Lower leg skin (tissue), 4 donors: ENCODE measurements around the gene SEPTIN2. TPM values are rescaled to one million over a fixed set of nuclear protein-coding genes. Genes with fewer than 3 reads are reported as not detected.
"Not testable (repeated sequence)": the region's sequence is repeated elsewhere in the genome, so short reads cannot be mapped to it uniquely, and the experiment has no call there.

Source experiments
- DNase-seq, 2 donors: peaks; one replicate each; pipeline ENCODE4 v3.0.0-alpha.2; 2019; ENCODE audit warnings: low spot score in 2 of 2
- H3K4me3 ChIP-seq: fragments of 200-600 bp; sonication (generic); 2 replicates; pipeline ENCODE4 v1.5.1; 2017; ENCODE audit warnings: mild to moderate bottlenecking, low read depth; ENCODE audit not compliant: poor library complexity, severe bottlenecking
- POLR2A ChIP-seq, 2 donors: fragments of 450-650 bp; IDR thresholded peaks; one replicate each; pipeline ENCODE4 v1.6.1; 2016 to 2017; ENCODE audit warnings: antibody characterized with exemption in 2 of 2, mild to moderate bottlenecking in 1 of 2, moderate library complexity in 1 of 2
- WGBS, 2 donors: methylation state at CpG; one replicate each; pipeline ENCODE4 v1.1.5; 2018; 5-methylcytosine and 5-hydroxymethylcytosine counted together
- intact Hi-C: fragments of 100-400 bp; cut with DNase I; formaldehyde crosslinking; loops from one replicate; pipeline ENCODE4 v1.15.0; 2023; ENCODE audit warnings: low total_unique reads
- total RNA-seq, 4 donors: library from RNA; depleted of rRNA; stranded (reverse); fragments of >200 nt; gene quantifications; one replicate each; pipeline ENCODE4 v1.1.0, GENCODE V29; 2016
- TF ChIP-seq, protein P1 (sequence below), 3 donors: fragments of 450-650 bp; IDR thresholded peaks; one replicate each; pipeline ENCODE4 v1.5.1; 2016; ENCODE audit warnings: antibody characterized with exemption in 3 of 3, mild to moderate bottlenecking in 3 of 3, moderate library complexity in 2 of 3

Gene SEPTIN2
- total RNA-seq, 4 donors from 2014 or later: 97.3 to 164 (median 124) TPM

DNA sequence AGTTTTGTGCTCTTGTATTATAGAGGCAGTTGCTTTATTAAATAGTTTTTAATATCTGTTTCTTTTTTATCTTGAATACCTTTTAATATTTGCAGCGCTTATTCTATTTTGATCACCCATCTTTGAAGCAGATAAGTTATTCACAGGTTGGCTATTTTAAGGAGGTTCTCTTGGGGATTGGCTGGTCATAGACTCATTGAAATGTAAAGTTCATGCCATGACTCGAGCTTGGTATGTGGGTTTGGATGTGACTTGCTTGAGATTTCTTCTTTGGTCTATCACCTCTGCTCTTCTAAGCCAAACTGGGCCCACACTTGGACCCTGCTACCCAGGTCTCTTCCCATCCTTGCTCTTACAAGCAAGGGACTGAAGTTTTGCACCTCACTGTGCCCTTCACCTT lies 74.0 kb downstream of the SEPTIN2 start:
- TF ChIP-seq, protein P1, sequence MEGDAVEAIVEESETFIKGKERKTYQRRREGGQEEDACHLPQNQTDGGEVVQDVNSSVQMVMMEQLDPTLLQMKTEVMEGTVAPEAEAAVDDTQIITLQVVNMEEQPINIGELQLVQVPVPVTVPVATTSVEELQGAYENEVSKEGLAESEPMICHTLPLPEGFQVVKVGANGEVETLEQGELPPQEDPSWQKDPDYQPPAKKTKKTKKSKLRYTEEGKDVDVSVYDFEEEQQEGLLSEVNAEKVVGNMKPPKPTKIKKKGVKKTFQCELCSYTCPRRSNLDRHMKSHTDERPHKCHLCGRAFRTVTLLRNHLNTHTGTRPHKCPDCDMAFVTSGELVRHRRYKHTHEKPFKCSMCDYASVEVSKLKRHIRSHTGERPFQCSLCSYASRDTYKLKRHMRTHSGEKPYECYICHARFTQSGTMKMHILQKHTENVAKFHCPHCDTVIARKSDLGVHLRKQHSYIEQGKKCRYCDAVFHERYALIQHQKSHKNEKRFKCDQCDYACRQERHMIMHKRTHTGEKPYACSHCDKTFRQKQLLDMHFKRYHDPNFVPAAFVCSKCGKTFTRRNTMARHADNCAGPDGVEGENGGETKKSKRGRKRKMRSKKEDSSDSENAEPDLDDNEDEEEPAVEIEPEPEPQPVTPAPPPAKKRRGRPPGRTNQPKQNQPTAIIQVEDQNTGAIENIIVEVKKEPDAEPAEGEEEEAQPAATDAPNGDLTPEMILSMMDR (IDR thresholded peaks at IDR 0.05): no peak
- no peak for TF ChIP-seq POLR2A (IDR thresholded peaks at IDR 0.05)
- 53 to 58% methylated on average over 2 of the region's 2 CpGs for WGBS, 2 donors
- no peak overlapping the region for H3K4me3 ChIP-seq
- intact Hi-C loops: loop anchor here (5.0 kb wide), 1 partner anchor 307 kb away; no protein-coding TSS in a partner anchor
- DNase-seq: no peak

DNA sequence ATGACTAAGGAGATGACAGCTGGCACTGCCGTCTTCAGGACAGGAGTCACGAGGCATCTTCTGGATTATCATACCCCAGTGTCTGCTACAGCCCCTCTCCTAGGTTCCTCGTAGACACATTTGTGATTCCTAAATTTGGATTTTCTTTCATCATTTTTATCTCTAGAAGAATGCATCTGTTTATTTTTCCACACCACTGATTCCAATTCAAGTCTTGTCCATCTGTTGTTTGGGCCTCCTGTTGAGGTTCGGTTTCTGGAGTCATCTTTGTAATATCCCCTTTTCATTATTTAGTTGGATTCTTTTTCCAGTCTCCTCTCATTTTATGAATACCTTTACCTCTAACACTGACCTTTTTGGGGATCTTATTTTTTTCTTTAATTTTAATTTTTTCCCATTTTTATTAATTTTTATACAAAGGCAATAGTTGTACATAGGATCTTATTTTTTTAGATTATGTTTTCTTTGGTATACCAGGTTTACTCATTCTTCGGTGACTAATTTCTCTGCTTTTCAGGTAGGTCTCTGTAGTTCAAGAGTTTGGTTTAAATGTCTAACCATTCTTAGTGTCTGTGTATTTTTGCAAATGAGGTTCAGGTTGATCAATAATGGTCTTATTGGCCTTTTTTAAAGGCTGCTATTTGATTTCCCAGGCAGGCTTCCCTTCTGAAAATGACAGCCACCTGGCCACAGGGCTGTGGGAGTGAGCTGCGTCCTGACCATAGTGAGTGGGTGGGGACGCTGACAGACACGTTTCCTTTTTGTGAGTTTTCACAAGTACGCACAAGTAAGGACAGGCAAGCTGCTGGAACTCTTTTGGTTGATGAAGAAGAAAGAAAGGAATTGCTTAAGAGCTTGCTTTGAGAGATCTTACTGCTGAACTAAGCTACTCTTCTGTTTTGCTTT lies 74.8 kb downstream of the SEPTIN2 start:
- TF ChIP-seq, protein P1 (IDR thresholded peaks at IDR 0.05): no peak
- no peak for TF ChIP-seq POLR2A (IDR thresholded peaks at IDR 0.05)
- 64 to 75% methylated on average over 9 of the region's 9 CpGs for WGBS, 2 donors
- no peak for DNase-seq
- intact Hi-C loops: loop anchor here (5.0 kb wide), 1 partner anchor 308 kb away; no protein-coding TSS in a partner anchor
- no peak overlapping the region for H3K4me3 ChIP-seq

DNA sequence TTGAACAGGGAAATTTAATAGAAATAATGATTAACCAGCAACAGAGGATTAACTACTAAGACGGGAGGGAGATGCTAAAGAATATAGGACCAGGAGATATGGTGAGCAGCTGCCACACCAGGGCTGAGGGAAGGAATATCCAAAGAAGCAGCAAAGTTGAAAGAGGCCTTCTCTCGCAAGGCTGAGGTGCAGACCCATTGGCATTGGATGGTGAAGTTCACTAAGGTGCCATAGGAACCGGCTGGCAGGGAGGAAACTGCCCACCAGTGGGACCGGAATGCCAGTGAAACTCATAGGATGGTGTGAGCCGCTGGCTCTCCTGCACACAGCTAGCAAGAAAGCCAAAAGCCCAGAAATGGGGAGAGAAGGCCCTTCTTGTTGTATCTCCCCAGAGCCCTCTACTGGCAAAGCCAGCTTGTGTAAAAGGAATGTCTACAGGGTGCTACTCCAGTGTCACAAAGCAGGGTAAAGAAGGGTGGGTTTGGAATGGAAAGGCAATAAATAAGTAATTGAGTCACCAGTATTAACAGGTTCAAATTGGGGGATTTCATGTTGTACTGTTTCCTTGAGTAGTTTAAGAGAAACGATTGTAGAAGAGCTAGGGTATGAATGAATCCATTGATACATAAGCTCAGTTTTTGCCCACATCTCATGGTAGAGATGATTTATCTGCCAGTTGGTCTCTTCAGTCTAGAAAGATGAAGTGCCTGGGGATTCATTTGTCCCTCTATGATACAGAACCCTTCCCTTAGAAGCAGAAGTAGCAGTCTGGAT lies 76.4 kb downstream of the SEPTIN2 start:
- no peak overlapping the region for H3K4me3 ChIP-seq
- TF ChIP-seq, protein P1 (IDR thresholded peaks at IDR 0.05): no peak
- no peak for TF ChIP-seq POLR2A (IDR thresholded peaks at IDR 0.05)
- peak in 1 of 2 donors; percentile 77 for DNase-seq
- 78 to 82% methylated on average over 6 of the region's 6 CpGs for WGBS, 2 donors
- intact Hi-C loops: loop anchor here (5.0 kb wide), 1 partner anchor 310 kb away; no protein-coding TSS in a partner anchor

GRCh38 chr2:241392753-241393152 lies 77.0 kb downstream of the SEPTIN2 start:
- intact Hi-C loops: loop anchor here (5.0 kb wide), 1 partner anchor 310 kb away; no protein-coding TSS in a partner anchor
- not testable (repeated sequence) for H3K4me3 ChIP-seq, DNase-seq
- WGBS, 2 donors: 87 to 93% methylated on average over 4 of the region's 4 CpGs

GRCh38 chr2:241393524-241394196 lies 77.9 kb downstream of the SEPTIN2 start:
- intact Hi-C loops: loop anchor here (5.0 kb wide), 1 partner anchor 311 kb away; no protein-coding TSS in a partner anchor

DNA sequence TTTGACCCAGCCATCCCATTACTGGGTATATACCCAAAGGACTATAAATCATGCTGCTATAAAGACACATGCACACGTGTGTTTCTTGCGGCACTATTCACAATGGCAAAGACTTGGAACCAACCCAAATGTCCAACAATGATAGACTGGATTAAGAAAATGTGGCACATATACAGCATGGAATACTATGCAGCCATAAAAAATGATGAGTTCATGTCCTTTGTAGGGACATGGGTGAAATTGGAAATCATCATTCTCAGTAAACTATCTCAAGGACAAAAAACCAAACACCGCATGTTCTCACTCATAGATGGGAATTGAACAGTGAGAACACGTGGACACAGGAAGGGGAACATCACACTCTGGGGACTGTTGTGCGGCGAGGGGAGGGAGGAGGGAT lies 81.1 kb downstream of the SEPTIN2 start:
- intact Hi-C loops, DNase-seq, H3K4me3 ChIP-seq: not testable (repeated sequence)
- WGBS, 2 donors: 94 to 98% methylated on average over 6 of the region's 6 CpGs

More at GRCh38 chr2:241393524-241394196, 77.9 kb downstream of the SEPTIN2 start:
- 87 to 88% methylated on average over 3 of the region's 3 CpGs for WGBS, 2 donors
- no peak for DNase-seq
- TF ChIP-seq, protein P1 (IDR thresholded peaks at IDR 0.05): no peak
- TF ChIP-seq POLR2A (IDR thresholded peaks at IDR 0.05): no peak
- no peak overlapping the region for H3K4me3 ChIP-seq
